LNCAP (cell line): ENCODE measurements around the gene EPOP.

Experiments used
- TF ChIP-seq, protein P1 (sequence below): fragments of 450-650 bp; IDR thresholded peaks from 2 replicates; pipeline ENCODE4 v1.5.1; 2017; ENCODE audit warnings: mild to moderate bottlenecking

The EPOP gene

GRCh38 chr17:38715216-38715943, 40.6 kb upstream of the EPOP start:
- TF ChIP-seq, protein P1, sequence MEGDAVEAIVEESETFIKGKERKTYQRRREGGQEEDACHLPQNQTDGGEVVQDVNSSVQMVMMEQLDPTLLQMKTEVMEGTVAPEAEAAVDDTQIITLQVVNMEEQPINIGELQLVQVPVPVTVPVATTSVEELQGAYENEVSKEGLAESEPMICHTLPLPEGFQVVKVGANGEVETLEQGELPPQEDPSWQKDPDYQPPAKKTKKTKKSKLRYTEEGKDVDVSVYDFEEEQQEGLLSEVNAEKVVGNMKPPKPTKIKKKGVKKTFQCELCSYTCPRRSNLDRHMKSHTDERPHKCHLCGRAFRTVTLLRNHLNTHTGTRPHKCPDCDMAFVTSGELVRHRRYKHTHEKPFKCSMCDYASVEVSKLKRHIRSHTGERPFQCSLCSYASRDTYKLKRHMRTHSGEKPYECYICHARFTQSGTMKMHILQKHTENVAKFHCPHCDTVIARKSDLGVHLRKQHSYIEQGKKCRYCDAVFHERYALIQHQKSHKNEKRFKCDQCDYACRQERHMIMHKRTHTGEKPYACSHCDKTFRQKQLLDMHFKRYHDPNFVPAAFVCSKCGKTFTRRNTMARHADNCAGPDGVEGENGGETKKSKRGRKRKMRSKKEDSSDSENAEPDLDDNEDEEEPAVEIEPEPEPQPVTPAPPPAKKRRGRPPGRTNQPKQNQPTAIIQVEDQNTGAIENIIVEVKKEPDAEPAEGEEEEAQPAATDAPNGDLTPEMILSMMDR, result no peak

DNA sequence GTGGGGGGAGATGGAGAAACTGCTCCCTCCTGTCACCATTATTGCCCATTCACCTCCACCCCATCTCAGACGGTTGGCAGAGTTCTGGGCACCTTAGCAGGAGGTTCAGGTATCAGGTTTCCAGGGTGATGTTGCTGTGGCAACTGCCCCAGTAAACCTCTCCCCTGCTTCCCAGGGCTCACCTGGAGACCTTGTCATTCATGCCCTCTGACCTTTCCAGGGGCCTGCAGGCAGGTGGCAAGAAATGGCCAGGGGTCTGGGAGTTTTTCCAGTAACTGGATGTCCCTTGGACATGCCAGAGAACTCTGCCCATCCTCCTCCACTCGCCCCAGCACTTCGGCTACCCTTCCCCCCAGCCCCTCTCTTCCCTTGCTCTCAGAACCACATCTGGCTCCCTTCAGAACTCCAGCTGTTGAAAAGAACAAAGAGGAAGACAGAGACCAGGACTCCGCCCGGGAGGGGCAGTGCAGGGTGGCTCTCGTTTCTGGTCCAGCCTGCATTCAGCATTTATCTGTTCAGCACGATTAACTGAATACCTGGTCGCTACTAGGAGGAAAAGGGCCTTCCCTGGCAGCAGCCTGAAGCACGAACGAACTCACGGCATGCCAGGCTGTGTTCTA, 38.8 kb upstream of the EPOP start:
- TF ChIP-seq, protein P1, result no peak

DNA sequence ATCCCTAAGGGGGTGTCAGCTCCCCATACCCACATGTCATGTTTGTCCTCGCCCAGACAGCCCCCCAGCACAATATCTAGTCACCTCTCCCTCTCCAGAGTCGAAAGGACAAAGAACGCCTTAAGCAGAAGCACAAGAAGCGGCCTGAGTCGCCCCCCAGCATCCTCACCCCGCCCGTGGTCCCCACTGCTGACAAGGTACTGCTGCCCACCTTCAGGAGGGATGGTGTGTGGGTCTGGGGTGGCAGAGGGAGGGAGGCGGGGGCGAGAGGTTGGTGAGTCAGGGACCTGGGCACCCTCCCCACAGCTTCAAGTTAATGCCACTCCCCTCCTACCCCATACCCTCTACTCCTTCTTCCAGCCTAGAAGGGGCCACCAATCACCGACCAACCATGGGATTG, 37.8 kb upstream of the EPOP start:
- TF ChIP-seq, protein P1, result no peak

DNA sequence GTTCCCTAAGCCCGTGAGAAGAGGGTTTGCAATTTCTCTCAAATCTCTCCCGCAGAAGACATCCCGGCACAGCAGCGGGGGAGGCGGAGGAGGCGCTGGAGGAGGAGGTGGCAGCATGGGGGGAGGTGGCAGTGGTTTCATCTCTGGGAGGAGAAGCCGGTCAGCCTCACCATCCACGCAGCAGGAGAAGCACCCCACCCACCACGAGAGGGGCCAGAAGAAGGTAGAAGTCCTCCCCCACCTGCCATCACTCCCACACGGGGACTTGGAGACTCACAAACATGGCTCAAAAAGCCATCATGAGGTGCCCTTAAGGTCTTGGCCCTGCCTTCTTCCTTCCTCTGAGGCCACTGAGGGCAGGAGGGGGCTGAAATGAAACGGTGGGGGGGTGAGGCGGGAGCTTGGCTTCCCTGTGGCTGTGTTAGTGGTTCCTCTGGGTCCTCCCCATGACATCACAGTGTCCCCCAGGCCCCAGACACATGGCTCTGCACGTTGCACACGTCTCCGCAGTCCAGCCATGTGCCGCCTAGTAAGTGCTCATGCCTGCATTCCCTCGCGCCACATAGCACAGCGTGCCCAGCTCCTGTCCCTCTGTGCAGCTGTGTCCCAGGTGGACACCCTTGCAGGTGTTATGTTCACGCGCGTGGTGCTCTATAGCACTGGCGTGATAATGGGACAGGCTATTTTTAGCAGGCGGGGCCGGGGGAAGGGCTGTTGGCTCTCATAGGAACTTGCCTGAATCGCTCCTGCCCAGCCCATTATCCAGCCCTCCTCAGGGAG, 37.2 kb upstream of the EPOP start:
- TF ChIP-seq, protein P1, result no peak

- TF ChIP-seq, protein P1, result no peak
These were observed 36.2 kb upstream of the EPOP start for GRCh38 chr17:38710985-38711384.

DNA sequence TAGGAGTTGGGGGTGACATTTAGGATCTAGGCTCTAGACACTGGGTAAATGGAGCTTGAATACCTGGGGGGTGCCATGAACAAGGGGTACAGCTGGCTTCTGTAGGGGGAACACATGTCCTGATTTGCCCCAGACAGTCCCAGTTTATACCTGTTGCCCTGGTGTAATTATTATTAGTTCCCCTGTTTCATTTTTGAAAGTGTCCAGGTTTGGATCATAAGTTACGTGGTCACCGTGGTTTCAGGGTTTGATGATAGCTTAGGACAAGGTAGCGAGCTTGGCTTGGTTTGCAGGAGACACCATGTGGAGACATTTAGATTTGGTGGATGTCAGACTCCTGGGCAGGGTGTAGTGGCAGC, 35.8 kb upstream of the EPOP start:
- TF ChIP-seq, protein P1, result no peak

DNA sequence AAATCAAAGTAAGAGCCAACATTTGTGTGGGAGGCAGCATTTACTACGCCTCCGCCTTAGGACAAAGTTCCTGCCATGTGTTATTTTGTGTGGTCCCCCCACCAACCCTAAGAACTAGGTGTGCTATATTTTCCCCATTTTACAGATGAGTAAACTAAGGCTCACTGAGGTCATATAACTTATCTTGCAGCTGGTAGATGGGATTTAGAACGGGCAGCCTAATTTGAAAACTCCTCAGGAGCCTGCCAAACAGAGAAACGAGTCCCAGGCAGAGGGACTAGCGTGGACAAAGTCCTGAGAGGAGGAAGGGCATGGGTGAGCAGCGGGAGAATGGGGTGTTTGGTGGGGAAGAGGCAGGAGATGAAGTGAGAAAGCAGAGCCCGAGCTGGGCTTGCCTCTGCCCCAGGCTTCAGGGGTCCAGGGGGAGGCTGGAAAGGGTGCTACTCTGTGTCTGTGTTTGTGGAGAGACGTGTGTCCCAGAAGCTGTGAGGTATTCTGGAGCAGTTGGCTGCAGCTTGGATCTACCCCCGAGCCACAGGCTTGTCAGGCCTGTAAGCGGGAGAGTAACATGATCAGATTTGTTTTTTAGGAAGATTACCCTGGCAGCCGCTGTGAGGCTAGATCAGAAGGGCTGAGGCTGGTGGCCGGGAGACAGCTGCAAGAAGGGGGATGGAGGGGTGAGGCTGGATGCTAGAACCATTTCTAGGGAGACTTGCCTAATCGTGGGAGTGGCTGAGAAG, 35.3 kb upstream of the EPOP start:
- TF ChIP-seq, protein P1, result no peak
